ENCODE data around the gene THOC6. TPM values are rescaled to one million over a fixed set of nuclear protein-coding genes. Genes with fewer than 3 reads are reported as not detected.
"Not testable (repeated sequence)": the region's sequence is repeated elsewhere in the genome, so short reads cannot be mapped to it uniquely, and the experiment has no call there.

Gene THOC6
- total RNA-seq, 1 donor from 2014 or later: 11.0 TPM

DNA sequence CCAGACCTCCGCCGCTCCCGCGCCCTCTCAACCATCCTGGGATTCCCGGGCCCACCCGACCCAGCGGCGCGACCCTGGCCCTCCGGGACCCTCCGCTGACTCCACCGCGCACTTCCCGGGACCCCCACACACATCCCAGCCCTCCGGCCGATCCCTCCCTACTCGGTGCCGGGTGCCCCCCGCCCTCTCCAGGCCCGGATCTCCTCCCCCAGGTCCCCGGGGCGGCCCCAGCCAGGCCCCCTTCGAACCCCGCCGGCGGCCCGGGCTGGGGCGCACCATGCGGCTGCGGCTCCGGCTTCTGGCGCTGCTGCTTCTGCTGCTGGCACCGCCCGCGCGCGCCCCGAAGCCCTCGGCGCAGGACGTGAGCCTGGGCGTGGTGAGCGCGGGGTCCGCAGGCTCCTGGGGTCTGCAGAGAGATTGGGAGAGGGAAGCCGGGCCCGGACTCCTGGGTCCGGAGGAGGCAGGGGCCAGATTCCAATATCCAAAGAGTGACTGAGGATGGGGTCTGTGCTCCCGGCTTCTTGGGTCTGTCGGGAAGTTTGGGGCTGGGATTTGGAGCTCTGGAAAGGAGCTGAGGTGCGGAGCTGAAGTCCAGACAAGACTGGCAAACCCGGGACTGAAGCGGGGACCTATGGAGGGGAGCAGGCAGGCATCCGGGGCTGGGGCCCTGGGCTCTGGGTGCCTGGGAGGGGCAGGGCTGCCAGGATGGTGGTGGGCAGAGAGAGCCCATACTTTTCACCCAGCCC is 23.0 kb downstream of the THOC6 start:
- DNase-seq (no peak), ATAC-seq (ENCODE audit: poor library complexity) (no peak)
- intact Hi-C loops (cut with DNase I): no loop called here

DNA sequence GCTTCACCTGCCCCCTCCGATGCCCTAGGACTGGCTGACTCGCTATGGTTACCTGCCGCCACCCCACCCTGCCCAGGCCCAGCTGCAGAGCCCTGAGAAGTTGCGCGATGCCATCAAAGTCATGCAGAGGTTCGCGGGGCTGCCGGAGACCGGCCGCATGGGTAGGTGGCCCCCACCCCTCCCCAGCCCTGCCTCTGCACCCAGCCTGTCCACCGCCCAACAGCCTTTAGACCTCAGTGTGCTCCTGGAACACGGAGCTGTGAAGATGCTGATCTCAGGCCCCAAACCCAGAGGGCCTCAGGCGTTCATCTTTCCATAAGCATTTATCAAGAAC is 23.5 kb downstream of the THOC6 start:
- DNase-seq: no peak
- intact Hi-C loops (cut with DNase I): no loop called here
- no peak for ATAC-seq (ENCODE audit: poor library complexity)

DNA sequence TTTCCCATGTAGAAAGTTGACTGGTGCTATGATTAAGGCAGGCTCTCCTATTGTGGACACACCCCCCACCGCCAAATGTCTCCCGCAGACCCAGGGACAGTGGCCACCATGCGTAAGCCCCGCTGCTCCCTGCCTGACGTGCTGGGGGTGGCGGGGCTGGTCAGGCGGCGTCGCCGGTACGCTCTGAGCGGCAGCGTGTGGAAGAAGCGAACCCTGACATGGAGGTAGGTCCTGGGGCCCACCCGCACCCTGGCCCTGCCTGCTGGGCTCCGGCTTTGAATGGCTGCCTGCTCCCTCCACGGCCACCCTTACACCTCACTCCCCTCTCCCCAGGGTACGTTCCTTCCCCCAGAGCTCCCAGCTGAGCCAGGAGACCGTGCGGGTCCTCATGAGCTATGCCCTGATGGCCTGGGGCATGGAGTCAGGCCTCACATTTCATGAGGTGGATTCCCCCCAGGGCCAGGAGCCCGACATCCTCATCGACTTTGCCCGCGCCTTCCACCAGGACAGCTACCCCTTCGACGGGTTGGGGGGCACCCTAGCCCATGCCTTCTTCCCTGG is 26.2 kb downstream of the THOC6 start:
- intact Hi-C loops (cut with DNase I): loop anchor here (10.0 kb wide), 1 partner anchor 115 kb away; no protein-coding TSS in a partner anchor
- no peak for ATAC-seq (ENCODE audit: poor library complexity)

DNA sequence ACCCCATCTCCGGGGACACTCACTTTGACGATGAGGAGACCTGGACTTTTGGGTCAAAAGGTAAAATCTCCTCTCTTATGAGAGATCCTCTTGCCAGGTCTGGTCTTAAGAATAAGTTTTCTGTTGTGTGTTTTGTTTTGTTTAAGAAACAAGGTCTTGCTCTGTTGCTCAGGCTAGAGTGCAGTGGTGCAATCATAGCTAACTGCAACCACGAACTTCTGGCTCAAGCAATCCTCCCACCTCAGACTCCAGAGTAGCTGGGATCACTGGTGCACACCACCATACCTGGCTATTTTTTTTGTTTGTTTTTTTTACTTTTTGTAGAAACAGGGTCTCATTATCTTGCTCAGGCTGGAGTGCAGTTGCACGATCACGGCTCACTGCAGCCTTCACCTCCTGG is 26.7 kb downstream of the THOC6 start:
- intact Hi-C loops (cut with DNase I): loop anchor here (10.0 kb wide), 1 partner anchor 114 kb away; no protein-coding TSS in a partner anchor
- ATAC-seq (ENCODE audit: poor library complexity): no peak
- DNase-seq: no peak

More for the DNA sequence above, 26.2 kb downstream of the THOC6 start:
- DNase-seq: no peak

DNA sequence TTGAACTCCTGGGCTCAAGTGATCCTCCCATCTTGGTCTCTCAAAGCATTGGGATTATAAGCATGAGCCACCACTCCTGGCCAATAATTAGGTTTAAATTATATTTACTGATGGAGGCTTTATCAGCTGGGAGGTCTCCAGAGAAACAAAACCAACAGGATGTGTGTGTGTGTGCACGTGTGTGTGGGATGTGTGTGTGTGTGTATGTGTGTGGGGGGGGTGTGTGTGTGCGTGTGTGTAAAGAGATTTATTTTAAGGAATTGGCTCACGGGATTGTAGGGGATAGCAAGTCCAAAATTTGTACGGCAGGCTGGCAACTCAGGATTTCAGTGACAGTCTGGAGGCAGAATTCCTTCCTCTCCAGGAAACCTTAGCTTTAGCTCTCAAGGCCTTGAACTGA is 27.2 kb downstream of the THOC6 start:
- no peak for ATAC-seq (ENCODE audit: poor library complexity)
- no peak for DNase-seq
- intact Hi-C loops (cut with DNase I): loop anchor here (10.0 kb wide), 1 partner anchor 114 kb away; no protein-coding TSS in a partner anchor

DNA sequence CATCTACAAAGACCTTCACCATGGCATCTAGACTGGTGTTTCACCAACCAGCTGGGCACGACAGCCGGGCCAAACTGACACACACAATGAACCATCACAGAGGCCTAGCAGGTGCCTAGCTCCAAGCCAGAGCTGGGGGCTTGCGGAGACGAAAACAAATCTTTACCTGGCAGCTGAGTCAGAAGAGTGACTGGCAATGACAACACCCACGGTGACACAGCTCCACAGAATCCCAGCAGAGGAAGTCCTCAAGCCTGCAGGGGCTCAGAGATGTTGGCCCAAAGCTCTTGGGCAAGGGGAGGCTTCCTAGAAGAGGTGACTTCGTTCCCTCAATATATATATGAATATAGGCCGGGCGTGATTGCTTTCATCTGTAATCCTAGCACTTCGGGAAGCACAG is 27.7 kb downstream of the THOC6 start:
- ATAC-seq (ENCODE audit: poor library complexity) (no peak), DNase-seq (no peak)
- intact Hi-C loops (cut with DNase I): loop anchor here (10.0 kb wide), 1 partner anchor 113 kb away; no protein-coding TSS in a partner anchor

DNA sequence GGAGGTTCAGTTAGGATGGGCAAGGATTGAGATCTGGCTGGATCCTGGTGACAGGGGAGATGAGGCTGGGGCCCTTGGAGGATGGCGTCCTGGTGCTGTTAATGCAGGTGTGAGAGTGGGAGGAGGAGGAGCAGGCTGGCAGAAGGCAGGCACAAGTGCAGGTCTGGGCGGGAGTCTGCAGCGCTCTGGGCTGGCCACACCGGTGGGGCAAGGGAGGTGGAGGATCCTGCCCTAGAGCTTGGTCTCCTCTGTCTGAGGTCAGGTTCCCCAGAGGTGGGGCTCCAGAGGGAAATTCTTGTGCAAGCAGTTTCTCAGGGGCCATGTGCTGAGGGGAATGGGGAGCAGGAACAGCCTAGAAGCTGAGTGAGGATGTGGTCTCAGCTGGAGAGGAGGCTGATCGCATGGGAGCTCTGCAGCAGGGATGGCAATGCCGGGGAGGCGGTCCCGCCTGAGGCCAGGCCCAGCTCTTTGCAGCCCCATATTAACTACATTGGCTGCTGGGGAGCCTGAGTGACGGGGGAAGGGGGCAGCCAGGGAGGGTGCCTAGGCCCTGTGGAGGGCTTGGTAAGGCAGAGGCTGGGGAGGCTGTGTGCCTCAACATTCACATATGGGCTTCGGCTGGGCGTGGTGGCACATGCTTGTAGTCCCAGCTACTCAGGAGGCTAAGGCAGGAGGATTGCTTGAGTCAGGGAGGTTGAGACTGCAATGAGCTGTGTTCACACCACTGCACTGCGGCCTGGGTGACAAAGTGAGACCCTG is 28.9 kb downstream of the THOC6 start:
- intact Hi-C loops (cut with DNase I): loop anchor here (10.0 kb wide), 1 partner anchor 112 kb away; no protein-coding TSS in a partner anchor
- DNase-seq; ATAC-seq (ENCODE audit: poor library complexity): not testable (repeated sequence)

DNA sequence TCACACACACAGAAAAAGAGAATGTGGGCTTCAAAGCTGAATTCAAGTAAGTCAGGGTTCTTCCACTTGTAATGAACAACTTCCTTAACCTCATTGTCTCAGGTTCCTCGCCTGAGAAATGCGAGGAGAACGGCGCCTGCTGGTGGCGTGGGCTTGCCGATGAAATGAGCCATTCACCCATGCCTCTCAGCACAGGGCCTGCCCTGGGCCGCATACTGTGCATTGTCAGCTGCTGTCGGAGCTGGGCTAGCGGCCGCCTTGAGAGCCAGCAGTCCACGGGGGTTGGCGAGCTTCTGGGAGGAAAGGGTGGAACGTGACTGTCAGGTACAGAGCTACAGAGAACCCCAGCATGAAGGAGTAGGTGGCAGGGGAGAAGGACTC is 29.5 kb downstream of the THOC6 start:
- intact Hi-C loops (cut with DNase I): loop anchor here (10.0 kb wide), 1 partner anchor 111 kb away; no protein-coding TSS in a partner anchor
- not testable (repeated sequence) for ATAC-seq (ENCODE audit: poor library complexity); DNase-seq

DNA sequence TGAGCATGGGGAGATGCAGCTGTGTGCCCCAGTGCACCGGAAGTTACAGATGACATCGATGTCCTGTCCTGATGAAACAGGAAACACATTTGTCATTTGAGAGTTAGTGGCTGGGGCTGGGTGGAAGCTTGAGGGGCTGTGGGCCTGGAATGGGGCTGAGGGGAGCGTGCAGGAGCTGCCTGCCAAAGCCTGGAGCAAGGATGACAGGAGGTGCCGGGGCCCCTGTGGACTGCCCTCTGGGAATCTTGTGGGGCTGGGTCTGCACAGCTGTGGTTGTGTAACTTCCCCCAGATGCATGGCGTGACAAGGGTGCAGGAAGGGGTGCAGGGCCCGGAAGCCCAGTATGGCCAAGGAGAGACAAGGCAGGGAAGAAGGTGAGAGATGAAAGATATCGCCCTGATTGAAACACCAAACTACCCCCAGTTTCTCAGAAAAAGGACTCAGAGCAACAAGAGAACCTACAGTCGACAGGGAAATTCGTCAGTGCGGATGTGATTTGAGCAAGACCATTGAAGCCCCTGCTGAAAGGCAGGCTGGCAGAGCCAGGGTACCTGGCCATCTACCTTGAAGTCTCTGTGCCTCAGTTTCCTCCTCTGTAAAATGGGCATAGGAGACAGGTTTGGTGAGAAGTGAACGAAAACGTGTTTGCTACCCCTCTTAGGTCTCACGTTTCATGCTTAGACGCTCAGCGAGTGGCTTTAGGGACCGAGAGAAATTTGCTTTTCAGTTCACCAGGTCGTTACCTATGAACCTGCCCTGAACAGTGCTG is 31.3 kb downstream of the THOC6 start:
- intact Hi-C loops (cut with DNase I): loop anchor here (5.0 to 10.0 kb wide), 2 partner anchors 72 to 110 kb away; no protein-coding TSS in a partner anchor
- DNase-seq (no peak), ATAC-seq (ENCODE audit: poor library complexity) (no peak)

DNA sequence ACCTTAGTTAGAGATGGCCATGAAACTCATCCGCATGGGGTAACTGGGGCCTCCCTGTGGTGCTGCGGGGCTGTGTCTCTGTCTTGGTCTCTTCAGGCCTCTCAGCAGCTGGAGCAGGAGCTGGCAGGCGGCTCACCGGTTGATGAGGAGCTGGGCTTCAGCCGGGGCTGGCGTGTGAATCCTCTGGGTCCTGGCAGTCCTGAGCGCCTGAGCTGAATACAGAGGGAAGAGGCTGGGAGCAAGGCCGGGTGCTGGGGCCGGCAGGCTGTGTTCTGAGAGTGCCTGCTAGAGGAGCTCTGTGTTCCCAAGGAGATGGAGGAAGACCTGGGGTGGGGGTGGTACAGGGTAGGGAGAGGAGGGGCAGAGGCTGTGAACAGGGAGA is 31.9 kb downstream of the THOC6 start:
- DNase-seq; ATAC-seq (ENCODE audit: poor library complexity): not testable (repeated sequence)
- intact Hi-C loops (cut with DNase I): loop anchor here (5.0 to 10.0 kb wide), 2 partner anchors 72 to 109 kb away; no protein-coding TSS in a partner anchor

DNA sequence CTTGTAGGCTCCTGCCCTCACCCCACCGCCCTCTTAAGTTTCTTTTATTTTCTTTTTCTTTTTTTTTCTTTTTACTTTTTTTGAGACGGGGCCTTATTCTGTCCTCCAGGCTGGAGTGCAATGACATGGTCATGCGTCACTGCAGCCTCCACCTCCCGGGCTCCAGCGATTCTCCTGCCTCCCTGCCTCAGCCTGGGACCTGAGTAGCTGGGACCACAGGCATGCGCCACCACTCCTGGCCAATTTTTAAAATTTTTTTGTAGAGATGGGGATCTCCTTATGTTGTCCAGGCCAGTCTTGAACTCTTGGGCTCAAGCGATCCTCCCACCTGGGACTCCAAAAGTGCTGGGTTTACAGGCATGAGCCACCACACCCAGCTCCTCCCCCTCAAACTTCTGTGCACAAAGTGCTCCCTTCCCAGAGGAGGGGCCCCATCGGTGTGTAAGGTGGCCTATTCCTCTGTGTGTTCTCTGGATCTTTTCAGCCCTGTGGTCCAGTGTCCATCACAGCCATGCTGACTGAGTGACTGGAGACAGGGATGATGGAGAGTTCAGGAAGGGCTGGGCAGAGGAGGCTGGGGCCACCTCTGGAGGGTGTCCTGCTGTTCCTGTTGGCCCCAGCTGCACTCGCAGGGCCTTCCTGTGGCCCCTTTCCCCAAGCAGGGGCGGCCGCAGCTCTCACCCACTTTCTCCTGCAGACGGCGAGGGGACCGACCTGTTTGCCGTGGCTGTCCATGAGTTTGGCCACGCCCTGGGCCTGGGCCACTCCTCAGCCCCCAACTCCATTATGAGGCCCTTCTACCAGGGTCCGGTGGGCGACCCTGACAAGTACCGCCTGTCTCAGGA is 32.7 kb downstream of the THOC6 start:
- ATAC-seq (ENCODE audit: poor library complexity): no peak
- intact Hi-C loops (cut with DNase I): loop anchor here (5.0 to 10.0 kb wide), 2 partner anchors 71 to 108 kb away; no protein-coding TSS in a partner anchor
- DNase-seq: peak; percentile 36

DNA sequence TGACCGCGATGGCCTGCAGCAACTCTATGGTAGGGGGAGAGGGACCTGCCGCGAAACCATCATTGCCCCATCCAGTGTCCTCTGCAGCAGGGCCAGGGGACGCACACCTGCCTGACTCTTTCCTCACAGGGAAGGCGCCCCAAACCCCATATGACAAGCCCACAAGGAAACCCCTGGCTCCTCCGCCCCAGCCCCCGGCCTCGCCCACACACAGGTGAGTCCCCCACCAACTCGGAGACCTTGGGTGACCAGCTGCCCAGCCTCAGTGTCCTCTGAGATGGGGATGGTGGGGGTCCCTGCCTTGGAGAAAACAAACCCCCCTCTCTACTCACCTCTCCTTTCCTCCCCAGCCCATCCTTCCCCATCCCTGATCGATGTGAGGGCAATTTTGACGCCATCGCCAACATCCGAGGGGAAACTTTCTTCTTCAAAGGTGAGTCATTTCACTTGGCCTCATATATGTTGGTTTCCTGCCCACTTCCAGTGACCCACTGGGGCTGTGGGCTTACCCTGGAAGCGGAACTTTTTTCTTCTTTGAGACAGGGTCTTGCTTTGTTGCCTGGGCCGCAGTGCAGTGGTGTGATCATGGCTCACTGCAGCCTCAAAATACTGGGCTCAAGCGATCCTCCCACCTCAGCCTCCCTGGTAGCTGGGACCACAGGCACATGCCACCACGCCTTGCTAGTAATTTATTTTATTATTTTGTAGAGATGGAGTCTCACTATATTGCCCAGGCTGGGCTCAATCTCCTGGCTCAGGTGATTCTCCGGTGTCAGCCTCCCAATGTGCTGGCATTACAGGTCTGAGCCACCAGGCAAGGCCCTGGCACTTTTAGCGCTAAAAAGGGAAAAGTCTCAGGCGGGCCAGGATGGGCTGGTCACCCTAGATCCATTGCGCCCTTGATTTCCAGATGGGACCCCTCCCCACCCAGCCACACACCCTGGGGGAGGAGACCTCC is 33.6 kb downstream of the THOC6 start:
- no peak for DNase-seq
- intact Hi-C loops (cut with DNase I): loop anchor here (5.0 to 10.0 kb wide), 2 partner anchors 70 to 107 kb away; no protein-coding TSS in a partner anchor
- no peak for ATAC-seq (ENCODE audit: poor library complexity)

DNA sequence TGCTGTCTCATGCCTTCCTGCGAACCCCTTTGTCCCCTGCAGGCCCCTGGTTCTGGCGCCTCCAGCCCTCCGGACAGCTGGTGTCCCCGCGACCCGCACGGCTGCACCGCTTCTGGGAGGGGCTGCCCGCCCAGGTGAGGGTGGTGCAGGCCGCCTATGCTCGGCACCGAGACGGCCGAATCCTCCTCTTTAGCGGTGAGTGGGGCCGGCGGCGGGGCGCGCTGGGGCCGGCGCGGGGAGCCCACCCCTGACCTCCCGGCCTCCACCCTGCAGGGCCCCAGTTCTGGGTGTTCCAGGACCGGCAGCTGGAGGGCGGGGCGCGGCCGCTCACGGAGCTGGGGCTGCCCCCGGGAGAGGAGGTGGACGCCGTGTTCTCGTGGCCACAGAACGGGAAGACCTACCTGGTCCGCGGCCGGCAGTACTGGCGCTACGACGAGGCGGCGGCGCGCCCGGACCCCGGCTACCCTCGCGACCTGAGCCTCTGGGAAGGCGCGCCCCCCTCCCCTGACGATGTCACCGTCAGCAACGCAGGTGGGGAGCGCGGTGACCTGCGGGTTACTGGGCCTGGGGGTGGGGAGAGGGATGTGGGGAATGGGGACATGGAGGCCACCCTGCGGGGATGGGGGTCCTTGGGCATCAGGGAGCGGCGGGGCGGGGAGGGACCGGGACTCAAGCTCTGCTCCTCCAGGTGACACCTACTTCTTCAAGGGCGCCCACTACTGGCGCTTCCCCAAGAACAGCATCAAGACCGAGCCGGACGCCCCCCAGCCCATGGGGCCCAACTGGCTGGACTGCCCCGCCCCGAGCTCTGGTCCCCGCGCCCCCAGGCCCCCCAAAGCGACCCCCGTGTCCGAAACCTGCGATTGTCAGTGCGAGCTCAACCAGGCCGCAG is 34.5 kb downstream of the THOC6 start:
- ATAC-seq (ENCODE audit: poor library complexity) (peak; percentile 42), DNase-seq (peak; percentile 72)
- intact Hi-C loops (cut with DNase I): loop anchor here (5.0 to 10.0 kb wide), 2 partner anchors 69 to 106 kb away; no protein-coding TSS in a partner anchor

DNA sequence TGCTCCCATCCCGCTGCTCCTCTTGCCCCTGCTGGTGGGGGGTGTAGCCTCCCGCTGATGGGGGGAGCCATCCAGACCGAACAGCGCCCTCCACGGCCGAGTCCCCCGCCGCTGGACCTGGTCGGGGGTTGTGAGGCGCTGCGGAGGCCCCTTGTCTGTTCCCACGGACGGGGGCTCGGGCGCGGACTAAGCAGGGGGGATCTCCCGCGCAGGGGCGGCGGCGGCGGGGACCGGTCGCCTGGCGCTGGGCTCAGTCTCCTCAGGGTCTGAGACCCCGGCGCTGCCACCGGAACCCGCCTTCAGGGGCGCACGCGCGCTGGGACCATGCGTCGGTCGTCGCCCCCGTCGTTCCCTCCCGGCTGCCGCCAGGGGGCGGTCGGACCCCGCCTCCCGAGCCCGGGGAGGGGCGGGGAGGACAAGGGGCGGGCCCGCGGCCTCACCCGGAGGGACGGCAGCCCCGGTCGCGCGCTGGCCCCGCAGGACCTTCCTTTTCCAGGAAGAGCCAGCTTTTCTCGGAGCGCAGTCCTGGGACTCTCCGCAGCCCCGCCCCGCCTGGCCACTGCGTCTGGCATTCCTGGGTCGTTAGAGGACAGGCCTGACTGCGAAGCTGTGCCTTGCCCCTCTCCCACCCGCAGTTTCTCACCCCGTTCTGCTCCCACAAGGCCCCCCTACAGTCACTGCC is 35.3 kb downstream of the THOC6 start:
- peak; percentile 99 for ATAC-seq (ENCODE audit: poor library complexity)
- intact Hi-C loops (cut with DNase I): loop anchor here (5.0 to 10.0 kb wide), 2 partner anchors 68 to 106 kb away; no protein-coding TSS in a partner anchor
- DNase-seq: peak; percentile 94

DNA sequence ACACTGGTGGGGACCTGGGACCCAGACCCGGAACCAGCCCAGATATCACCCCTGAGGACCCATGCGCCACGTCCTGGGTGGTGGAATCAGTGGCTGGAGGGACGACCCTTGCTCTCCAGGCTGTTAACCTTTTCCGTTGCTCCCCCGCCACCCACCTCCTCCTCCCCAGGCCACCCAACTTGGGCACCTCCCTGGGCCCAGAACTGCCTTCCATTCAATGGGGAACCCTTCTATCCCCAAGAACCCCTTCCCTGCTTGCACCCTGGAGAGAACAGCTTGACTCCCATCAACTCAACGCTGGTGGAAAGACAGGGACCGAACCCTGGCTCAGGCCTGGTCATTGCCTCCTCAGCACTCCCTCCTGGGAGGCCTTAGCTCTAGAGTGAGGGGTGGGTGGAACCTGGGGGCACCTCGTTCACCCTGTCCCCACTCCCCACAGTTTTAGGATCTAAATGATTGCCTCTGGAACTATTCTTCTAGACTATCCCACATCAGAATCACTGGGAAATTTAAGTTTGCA is 35.9 kb downstream of the THOC6 start:
- DNase-seq: peak; percentile 0
- intact Hi-C loops (cut with DNase I): loop anchor here (5.0 to 10.0 kb wide), 3 partner anchors 53 to 105 kb away; partner anchors contain the start of gene ZNF205
- no peak for ATAC-seq (ENCODE audit: poor library complexity)
